Measurements from ENCODE around the gene NAB1.
"Not testable (repeated sequence)": the region's sequence is repeated elsewhere in the genome, so short reads cannot be mapped to it uniquely, and the experiment has no call there.

The NAB1 gene, protein sequence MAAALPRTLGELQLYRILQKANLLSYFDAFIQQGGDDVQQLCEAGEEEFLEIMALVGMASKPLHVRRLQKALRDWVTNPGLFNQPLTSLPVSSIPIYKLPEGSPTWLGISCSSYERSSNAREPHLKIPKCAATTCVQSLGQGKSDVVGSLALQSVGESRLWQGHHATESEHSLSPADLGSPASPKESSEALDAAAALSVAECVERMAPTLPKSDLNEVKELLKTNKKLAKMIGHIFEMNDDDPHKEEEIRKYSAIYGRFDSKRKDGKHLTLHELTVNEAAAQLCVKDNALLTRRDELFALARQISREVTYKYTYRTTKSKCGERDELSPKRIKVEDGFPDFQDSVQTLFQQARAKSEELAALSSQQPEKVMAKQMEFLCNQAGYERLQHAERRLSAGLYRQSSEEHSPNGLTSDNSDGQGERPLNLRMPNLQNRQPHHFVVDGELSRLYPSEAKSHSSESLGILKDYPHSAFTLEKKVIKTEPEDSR

DNA sequence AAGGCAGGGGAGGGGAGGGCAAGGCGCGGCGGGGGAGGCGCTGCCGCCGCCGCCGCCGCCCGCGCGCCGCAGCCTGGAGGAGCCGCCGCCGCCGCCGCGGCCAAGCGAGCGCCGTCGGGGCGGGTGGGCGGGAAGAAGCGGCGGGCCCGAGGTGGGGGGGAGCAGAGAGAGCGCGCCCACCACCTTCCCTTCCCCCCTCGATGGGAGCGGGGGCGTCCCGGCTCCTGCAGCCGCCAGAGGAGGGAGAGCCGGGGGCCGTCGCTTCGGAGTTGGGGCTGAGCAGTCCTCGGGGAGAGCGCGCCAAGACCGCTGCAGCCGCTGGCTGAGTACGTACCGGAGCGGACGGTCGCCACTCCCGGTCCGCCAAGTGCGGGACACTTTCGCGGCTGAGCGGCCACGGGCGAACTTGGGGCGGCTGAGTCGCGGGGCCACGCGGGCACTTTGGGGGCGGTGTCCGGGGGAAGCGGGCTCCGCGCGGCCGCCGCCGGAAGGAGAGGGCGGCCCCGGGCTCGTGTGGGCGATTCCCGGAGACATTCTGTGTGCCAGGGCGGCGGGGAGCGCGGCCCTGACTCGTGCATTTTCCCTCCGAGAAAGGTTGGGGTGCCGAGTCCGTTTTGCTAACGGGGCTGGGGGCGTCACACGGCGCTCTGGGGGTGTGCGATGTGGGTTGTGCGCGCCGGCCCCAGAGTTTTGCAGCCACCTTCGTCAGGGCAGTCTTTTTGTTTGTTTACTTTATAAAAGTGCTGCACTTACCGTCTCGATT, at the start of gene NAB1:
Gene NAB1, plus strand, starts transcription at position 49 of the 763 bp plus-strand sequence. CDS start 10,094 bp downstream, outside the sequence.
- DNase-seq: peak; percentile 57 to 66

DNA sequence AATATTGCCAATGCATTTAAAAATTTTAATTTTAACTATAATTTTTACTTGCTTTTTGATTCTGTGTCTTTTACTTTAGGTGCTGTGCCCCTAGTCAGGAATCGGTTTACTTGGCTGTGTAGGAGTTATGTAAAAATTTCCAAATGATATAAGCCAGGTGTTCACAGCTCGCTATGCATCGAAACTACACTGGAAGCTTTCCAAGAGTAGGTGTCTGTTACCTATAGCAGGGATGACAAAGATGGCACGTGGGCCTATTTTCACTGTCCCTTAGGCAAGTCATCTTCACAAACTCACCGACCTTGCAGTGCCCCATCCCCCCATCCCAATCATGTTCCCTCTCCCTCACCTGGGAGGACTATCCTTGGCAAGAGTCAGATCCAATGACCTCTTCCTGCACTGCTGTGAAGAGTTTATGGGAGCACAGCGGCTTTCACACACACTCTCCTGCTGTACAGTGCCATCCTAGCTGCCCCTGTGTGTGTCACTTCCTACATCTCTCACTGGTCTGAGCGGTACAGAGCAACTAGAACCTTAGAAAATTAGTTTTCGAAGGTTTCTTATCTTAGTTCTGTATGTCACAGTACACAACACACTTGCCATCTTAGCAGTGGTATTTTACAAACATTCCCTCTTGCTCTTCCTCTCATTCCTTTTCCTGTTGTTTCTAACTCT, 49.2 kb upstream of the NAB1 start:
- no peak for DNase-seq

DNA sequence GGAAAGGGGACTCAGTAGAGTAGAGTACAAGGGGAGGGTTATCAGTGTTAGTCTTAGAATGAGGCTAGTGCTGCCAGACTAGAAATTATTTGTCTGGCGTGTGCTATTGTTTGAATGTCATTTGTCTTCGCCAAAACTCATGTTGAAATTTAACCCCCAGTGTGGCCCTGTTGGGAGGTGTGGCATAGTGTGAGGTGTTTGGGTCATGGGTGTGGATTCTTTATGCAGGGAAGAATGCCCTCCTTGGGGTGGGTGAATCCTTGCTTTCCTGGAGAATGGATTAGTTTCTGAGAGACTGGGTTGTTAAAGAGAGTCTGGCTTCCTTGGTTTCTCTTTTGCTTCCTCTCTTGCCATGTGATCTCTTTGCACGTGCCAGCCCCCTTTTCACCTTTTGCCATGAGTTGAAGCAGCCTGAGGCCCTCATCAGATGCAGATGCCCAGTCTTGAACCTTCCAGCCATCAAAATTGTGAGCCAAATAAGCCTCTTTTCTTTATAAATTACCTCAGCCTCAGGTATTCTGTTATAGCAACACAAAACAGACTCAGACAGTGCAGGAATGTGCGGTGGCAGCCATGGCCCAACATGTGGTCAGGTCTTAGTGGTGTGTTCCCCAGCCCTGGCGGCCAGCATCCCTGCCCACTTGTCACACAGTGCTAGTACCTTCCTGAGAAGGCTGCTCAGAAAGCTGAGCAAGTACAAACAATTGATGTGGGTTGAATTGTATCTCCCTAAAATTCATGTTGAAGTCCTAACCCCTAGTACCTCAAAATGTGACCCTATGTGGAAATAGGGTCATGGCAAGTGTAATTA, 48.4 kb upstream of the NAB1 start:
- no peak for DNase-seq

DNA sequence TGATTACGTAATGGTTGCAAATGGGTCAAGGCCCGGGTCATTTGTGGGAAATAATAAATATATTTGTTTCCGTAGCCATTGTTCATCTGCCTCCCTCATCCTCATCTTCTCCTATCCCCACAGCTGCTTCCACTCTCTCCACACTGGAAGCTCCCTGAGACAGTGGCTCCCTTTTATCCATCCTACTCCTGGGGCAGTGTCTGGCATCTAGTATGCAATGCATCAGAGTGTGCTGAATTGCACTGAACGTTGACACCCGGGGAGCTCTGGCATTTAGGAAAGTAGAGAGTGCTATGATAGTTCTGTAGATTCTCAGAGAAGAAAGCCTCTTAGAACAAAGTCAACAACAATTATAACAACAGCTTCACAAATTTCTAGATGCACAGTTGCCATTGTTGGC, 45.5 kb upstream of the NAB1 start:
- no peak for DNase-seq

DNA sequence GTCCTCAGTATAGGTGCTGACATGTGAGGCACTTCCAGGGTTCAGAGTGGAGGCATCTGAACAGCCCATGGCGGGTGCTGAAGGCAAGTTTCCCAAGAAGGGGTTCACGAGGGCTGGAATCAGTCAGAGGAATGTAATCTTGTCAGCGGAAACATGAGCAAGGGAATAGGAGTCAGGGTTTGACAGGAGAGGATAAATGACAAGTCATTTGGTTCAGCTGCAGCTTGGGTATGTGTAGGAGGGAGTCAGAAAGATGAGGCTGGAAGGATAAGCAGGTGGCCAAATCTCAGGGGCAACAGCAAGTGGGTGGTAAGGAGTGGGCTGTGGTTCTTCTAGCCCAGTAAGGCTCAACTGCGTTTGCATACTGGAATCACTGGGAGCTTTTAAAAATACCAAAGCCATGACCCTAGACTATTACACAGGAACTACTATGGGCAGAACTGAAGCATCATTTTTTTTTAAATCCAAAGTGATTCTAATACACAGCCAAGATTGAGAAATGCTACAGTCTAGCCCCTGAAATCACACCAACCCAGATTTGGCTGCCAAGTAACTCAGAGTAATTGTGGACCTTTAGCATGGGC, 41.8 kb upstream of the NAB1 start:
- no peak for DNase-seq

DNA sequence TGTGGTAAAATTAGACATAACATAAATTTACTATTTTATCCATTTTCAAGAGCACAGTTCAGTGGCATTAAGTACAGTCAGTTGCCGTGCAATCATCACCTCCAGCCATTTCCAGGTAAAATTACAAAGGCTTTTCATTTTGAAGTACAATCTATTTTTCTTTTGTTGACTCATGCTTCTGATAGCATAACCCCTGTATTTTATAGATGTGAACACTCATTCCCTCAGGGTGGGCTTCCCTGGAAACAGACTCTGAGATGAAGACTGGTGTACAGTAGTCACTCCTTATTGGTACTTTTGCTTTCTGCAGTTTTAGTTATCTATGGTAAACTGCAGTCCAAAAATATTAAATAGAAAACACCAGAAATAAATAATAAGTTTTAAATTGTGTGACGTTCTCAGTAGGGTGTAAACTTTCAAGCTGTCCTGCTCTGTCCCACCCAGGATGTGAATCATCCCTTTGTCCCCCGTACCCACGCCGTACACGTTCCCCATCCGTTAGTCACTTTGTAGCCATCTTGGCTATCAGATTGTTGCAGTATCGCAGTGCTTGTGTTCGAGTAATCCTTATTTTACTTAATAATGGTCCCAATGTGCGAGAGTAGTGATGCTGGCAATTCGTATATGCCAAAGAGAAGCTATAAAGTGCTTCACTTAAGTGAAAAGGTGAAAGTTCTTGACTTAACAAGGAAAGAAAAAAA, 41.1 kb upstream of the NAB1 start:
- DNase-seq: no peak

DNA sequence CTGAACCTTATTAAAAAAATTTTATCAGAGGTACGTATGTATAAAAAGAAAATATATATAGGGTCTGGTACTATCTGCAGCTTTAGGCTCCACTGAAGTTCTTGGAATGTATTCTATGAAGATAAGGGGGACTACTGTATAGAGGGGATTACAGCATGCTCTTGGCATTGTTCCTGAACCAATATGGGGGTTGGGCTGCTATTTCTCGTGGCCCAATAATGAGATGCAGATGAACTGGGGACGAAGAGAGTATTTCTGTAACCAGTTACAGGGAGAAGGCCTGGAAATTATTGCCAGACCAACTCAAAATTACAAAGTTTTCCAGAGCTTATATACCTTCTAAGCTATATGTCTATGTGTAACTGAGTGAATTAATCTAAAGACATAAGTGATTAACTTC, 40.0 kb upstream of the NAB1 start:
- not testable (repeated sequence) for DNase-seq

DNA sequence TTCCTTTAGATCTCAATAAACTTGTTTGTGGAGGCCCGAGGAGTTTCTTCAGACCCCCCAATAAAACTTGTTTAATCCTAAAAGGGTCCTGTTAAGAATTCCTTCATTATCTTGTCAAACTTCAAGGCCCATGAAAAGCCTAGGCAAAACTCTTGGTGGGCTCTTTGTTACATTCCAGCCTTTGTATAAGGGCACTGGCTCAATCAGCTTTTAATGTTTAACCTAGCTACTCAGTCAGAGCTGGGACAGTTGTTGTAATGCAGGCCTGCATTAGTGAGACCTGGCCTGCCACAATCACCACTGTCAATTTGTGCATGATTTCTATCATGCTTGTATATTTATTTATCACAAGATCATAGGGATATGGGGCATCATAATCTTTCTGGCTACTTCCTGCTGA, 39.5 kb upstream of the NAB1 start:
- not testable (repeated sequence) for DNase-seq

DNA sequence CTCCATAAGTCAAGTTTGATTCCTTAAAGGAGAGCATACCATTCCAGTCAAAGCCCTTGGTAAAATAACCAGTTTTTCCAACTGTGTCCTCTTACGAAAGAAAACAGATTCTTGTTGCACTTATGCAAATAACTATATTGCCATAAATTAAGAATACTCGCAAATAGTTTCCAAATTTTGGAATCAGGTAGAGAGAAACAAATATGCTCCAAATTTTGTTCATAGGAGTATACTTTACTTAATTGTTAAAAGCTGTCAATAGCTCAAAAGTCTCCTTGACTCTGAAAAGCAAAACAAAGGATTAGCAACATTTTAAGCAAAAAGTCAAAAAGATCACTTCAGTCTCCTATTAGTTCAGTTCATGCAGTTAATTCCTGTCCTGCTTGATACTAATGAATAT, 38.4 kb upstream of the NAB1 start:
- DNase-seq: not testable (repeated sequence)

DNA sequence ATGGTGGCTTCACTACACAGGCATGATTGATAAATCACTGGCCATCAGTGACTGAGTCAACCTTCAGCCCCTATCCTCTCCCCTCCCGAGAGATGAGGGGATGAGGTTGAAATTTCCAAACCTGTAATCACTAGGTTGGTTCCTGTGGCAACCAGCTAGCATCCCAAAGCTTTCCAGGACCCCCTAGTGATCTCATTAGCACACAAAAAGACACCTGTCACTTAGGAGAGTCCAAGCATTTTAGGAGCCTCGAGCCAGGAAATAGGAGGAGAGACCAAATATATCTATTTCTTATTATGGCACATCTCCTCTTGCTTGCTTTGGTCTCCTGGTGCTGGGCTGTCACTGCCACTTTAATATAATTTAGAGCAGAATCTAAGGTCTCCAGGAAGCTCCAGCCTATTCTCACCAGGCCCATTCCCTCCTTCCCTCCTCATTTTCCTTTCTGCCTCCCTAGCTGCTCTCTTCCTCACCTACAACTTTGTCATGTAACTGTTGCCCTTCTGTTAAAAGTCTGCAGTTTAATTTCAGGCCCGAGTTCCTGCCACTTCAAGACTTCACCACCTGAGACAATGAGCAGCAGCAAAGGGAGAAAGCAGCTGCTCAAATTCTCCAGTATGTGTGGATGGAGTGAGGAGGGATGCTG, 33.2 kb upstream of the NAB1 start:
- DNase-seq: peak; percentile 85 to 91

DNA sequence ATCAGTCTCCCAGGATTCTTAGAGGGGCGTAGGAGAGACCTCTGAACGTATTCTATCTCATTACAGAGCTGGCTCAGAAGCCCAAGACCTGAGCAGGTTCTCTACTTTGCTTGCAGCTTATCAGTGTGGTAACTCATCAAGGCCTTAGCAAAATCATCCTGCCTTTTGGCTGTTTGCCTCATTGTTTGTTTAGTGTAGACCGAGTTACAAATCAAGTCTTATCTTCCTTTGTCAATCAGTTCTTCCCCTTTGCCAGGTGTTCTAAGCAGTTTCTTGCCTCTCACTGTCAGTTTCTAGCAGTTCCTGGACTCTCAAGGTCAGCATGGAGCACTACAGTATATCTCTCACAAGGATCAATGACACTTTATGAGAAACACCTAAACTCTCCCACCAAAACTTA, 30.9 kb upstream of the NAB1 start:
- no peak for DNase-seq

DNA sequence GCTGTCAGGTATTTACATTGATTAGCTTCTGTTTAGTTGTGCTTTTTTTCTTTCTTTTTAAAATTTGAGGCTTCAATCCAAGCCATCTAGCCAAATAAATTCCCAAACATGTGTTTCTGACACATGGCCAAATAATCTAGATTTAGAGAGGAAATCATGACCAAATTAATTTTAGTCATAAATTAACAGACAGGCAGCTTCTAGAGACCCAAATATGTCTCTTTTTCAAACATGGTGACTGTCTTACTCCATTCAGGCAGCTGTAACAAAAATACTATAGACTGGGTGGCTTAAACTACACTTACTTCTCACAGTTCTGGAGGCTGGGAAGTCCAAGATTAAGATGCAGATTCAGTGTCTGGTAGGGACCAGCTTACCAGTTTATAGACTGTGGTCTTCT, 23.2 kb upstream of the NAB1 start:
- no peak for DNase-seq

DNA sequence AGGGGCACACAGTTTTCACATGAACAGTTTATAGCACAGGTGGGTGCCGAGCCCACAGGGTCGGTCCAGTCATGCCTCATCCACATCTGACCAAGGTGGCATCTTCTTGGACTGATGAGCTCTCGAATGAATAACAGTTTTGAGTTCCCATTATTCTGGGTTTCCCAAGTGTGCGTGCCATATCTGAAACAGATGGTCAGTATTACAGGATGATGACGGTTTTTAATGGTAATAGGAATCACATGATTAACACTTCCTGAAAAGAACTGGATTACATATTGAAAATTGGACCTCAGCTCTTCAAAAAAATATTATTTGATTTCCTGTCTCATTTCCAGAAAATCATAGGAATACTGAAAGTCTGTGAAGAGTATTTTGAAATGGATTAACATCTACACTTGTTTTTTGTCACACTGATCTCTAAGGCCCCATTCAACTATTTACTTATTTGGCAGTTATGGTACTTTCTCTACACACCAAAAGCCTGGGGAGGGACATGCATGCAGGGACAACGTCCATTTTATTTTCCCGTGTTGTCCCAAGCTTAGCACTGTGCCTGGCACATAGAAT, 22.2 kb upstream of the NAB1 start:
- no peak for DNase-seq

DNA sequence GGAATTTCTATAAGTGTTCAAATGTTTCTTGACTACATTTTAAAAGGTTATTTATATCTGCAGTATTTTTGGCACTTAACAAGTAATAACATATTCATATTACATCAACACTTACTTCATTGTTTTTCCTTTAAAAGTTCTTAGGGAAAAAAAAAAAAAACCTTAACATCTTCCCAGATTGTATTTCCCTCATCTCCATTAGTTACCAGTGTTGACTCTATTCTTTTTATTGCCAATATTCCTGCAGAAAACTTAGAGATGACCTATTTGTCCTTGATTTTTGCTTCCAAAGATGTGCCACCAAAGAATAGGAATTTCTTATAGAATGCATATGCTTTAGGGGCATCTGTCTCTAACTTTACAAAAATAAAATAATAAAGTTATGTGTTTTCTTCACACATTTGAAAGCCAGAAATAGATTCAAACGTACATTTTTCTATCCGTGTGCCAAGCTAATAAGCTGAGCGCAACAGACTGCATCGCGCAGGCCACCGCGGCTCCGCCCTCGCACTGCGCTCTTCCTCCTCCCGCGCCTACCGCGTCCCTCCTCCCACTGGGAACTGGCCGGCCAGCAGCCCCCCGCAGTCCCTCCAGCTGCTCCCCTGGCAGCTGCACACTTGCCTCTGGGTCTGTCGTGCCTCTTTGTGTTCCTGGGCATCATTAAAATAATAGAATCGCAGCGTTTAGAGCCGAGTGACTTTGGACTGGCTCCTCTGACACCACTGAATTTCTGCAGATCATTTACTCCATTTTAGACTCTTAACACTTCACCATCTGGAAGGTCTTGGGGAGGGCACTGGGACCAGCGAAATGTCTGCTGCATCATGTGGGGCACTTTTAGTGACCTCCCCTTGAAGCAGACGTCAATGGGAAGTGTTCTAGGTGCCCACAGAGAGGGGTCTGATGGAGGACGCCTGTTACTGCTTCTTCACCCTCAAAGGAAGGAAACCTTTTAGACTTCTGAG, 21.2 kb upstream of the NAB1 start:
- peak; percentile 89 to 91 for DNase-seq

DNA sequence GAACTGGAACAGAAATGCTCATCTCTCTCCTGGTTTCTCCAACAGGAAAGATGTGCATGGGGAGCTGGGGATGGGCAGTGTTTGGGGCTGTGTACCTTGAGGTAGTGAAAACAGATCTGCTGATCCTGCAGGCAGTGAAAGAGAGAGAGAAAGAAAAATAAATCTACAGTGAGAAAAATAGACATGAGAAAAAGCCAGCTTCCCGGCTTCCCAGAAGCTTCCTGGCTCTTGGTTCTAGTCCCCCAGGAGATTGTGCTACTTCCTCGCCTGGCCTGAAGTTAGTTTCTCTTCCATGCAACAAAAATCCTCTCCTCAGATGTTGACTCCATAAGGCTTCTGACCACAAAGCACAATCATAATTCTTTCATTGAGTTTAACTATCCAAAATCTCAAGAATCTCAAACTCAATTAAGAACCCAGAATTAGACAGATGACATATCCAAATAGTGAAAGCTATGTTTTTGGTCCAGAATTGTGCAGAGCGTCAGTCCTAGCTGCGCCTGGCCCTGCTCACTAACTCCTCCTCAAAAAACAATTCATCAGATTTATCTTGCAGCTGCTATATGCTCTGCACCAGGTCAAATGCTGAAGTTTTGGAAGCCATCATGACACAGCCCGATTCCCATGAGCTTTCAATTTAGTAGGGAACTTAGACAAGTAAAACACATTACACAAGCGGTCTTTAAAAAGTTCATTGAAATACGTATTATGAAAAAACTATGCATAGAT, 20.1 kb upstream of the NAB1 start:
- DNase-seq: no peak

DNA sequence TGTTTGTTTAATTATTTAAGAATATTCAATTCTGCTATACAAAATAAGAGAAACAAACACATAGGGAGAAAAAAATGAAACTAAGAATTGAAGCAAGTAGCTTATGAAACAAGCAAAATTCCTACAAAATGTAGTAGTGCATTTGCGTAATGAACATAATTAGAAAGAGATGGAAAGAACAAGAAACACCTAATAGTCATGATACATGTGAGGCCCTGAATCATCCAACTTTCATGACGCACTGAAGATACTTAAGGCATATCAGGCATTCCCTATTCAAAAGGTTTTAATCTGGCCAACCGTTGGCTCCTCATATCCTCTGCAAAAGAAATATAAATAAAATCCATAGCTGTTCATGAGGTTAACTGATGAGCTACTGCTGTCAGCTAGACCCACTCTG, 14.5 kb upstream of the NAB1 start:
- no peak for DNase-seq

DNA sequence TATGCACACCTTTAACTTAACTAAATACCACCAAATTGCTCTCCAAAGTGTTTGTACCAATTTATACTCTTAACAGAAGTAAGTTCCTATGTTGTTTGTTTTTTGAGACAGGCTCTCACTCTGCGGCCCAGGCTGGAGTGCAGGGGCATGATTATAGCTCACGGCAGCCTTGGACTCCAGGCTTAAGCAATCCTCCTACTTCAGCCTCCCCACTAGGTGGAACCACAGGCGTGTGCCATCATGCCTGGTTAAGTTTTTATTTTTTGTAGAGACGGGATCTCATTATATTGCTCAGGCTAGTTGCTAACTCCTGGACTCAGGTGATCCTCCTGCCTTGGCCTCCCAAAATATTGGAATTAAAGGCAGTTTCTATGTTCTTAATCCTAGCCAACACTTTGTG, 13.1 kb upstream of the NAB1 start:
- DNase-seq: no peak

DNA sequence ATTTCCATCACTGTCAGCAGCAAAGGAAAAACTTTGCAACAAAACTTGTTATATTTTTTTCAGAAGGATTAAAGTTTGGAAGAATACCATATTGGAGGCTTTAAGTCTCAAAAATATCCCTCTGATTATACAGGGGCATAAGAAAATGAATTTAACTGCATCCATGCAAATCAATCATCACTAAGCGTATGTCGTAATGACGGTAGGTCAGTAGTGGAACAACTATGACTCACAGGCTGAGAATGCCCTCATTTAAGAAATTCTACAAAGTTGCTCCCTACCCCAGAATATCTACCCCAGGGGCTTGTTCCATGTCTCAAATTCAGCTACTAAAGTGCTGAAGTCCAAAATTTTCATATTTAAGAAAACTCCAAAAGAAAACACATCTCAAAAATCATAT, 12.5 kb upstream of the NAB1 start:
- no peak for DNase-seq

DNA sequence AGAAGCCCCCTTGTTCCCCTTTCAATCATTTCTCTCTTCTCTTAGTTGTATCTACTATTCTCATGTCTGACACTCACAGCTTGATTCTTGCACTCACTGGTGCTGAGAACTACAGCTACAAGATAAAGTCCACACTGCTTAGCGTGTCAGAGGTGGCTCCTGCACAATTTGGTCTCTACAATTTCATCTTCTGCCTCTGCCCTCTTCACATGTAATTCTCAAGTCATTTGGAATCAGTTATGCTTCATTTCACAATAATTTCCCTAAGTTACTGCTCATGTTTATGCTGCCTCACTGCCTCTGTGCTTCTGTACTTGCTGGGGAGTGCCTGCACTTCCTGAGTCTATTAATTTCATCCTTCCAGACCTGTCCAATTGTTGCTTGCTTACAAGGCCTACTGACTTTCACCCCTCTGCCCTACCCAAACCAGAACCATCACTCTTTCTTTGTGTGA, 11.6 kb upstream of the NAB1 start:
- DNase-seq: no peak
